HG03342 (cell line): ENCODE data around the gene SEH1L.
"Not testable (repeated sequence)": the region's sequence is repeated elsewhere in the genome, so short reads cannot be mapped to it uniquely, and the experiment has no call there.

Experiments used
- ATAC-seq: cut with Tn5 transposase; IDR thresholded peaks from one replicate; pipeline ENCODE4 v1.9.1; 2021; ENCODE audit warnings: mild to moderate bottlenecking, moderate library complexity; ENCODE audit not compliant: unreplicated experiment

SEH1L gene

GRCh38 chr18:12939162-12939561 is 8.6 kb upstream of the SEH1L start:
- no peak for ATAC-seq

DNA sequence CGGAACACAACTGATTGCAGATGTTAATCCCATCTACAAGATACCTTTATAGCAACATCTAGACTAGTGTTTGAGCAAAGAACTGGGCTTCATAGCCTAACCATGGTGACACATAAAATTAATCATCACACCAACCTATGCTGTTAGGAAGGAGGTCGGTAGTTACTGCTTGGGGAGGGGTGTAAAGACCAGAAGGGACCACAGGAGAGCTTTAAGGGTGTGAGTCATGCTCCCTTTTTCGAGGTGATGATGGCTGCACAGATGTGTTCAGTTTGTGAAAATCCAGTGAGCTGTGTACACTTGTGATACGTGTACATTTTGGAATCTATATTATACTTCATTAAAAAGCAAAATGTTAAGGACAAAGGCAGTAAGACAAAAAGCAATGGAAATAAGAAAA is 4.6 kb upstream of the SEH1L start:
- no peak for ATAC-seq

DNA sequence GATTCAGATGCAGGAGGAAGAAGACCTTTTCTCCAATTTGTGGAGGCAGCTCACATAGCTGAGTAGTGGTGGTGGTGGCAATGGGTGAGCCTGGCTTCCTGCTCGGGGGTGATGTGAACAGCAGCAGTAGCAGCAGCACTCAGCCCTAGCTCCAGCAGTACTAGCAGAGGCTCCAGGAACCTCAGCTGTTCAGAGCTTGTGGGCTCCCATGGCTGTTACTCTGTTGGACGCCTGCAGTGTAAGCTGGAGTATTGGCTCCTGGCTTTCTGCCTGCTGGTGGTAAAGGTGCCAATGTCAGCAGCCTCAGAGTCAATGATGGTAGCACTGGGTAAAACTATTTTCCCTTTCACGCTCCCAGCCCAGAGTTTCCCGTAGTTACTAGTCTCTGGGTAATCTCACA is 3.1 kb upstream of the SEH1L start:
- no peak for ATAC-seq

DNA sequence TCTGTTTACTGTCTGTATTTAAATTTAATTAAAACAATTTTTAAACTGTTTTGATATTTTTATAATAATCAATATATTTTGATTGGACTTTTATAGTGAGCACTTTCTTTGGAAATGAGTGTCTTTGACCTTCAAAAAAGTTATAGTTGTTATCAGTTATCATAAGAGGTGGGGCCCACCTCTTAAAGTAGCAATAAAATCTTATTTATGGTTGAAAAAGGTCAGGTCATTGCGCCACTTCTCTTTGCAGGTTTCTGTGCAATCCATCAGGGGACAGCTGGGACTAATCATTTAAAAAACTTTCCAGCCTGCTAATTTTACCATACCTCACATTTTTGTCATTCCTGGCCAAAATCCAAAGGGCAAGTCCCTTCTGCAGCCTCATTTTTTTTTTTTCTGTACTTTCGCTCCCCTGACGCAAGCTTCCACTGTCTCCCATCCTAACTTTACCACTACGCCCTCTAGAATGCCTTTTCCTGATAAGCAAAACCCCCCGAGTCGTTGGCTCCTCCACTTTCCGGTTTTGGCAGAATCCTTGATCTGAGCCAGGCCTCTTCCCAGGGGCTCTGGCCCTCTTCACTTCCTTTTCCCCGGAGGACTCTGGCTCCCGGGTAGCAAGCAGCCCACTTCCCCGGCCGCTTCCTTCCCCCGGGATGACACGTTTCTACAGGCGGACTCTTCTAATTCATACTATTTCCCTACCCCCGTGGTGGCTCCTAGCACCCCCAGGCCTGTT is 1.1 kb upstream of the SEH1L start:
- ATAC-seq = peak; percentile 1

GRCh38 chr18:12948050-12948804 is 416 bp downstream of the SEH1L start:
- ATAC-seq = peak; percentile 67

GRCh38 chr18:12958478-12958877 is 10.7 kb downstream of the SEH1L start:
- no peak for ATAC-seq

DNA sequence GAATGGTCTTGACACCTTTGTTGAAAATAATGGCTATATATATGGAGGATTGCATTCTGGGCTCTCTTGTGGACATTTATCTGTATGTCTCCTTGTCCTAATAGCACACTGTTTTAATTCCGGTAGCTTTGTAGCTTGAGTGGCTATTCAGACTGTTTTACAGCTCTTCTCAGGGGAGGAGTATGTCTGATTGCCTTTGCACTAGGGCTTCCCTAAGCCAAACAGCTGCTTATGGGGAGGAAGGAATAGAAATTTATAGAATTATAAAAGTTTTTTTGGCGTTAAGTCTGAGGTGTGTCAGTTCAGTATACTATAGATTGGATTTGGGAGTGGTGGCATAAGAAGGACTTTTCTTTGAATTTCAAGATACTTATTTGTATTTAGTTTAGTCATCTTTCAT is 12.6 kb downstream of the SEH1L start:
- no peak for ATAC-seq

GRCh38 chr18:12960853-12961397 is 13.1 kb downstream of the SEH1L start:
- ATAC-seq = no peak

DNA sequence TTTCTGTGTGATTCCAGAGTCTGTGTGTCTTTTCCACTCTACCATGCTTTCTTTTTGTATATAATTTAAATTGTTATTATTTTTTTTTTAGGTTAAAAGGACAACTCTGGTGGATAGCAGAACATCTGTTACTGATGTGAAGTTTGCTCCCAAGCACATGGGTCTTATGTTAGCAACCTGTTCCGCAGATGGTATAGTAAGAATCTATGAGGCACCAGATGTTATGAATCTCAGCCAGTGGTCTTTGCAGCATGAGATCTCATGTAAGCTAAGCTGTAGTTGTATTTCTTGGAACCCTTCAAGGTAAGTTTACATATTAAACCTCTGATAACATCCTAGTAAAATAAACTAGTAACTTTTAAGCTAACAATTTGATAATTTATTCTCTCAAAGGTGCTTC is 15.3 kb downstream of the SEH1L start:
- ATAC-seq = no peak

GRCh38 chr18:12968115-12968514 is 20.3 kb downstream of the SEH1L start:
- no peak for ATAC-seq

DNA sequence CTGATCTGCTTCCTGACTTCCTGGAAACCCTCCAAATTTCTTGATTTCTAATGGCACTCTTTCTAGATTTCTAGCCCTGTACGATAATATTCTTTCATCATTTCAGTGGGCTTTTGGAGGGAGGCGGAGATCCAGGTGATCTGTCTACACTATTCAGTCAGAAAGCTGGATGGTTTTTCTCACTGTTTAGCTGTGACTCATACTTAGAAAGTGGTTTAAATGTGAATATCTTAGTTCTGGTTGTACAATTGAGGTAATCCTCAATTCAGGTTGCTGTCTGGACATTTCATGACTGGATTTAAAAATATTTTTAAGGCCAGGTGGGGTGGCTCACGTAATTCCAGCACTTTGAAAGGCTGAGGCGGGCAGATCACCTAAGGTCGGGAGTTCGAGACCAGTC is 20.8 kb downstream of the SEH1L start:
- ATAC-seq = no peak

GRCh38 chr18:12973562-12974213 is 25.9 kb downstream of the SEH1L start:
- ATAC-seq = no peak

DNA sequence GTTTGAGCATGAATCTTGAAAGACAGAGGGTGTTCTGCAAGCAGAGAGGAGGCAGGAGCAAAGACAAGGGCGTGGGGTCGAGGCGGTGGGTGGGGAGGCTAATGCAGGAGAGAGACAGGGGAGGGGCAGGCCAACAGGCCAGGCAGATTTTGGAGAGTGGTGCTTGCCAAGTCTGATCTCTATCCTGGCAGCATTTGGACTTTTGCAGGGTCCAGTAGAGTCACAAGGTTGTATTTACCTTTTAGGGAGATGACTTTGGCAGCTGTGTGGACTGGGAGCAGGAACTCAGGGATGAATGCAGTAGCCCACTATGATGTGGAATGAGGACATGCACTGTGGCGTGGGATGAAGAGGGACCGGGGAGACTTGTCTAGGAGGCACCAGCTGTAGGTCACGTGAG is 27.7 kb downstream of the SEH1L start:
- ATAC-seq = no peak

DNA sequence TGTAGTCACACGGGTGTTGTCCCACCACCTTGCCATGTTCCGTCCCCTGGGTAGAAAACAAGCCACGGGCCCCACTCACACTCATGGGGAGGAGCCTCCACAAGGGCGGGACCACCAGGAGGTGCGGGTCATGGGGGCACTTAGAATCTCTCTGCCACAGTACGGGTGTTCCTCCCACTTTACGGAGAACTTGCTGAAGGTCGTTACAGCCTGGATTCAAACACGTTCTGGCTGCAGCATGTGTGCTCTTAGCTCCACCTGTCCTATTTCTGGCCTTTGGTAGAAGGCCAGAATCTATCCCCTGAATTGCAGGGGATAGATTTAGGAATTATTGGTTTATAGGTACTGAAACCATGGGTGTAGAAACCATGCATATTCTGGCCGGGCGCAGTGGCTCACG is 28.5 kb downstream of the SEH1L start:
- ATAC-seq = no peak

DNA sequence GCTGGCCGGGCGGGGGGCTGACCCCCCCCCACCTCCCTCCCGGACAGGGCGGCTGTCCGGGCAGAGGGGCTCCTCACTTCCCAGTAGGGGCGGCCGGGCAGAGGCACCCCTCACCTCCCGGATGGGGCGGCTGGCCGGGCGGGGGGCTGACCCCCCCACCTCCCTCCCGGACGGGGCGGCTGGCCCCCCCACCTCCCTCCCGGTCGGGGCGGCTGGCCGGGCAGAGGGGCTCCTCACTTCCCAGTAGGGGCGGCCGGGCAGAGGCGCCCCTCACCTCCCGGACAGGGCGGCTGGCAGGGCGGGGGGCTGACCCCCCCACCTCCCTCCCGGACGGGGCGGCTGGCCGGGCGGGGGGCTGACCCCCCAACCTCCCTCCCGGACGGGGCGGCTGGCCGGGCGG is 32.3 kb downstream of the SEH1L start:
- not testable (repeated sequence) for ATAC-seq

DNA sequence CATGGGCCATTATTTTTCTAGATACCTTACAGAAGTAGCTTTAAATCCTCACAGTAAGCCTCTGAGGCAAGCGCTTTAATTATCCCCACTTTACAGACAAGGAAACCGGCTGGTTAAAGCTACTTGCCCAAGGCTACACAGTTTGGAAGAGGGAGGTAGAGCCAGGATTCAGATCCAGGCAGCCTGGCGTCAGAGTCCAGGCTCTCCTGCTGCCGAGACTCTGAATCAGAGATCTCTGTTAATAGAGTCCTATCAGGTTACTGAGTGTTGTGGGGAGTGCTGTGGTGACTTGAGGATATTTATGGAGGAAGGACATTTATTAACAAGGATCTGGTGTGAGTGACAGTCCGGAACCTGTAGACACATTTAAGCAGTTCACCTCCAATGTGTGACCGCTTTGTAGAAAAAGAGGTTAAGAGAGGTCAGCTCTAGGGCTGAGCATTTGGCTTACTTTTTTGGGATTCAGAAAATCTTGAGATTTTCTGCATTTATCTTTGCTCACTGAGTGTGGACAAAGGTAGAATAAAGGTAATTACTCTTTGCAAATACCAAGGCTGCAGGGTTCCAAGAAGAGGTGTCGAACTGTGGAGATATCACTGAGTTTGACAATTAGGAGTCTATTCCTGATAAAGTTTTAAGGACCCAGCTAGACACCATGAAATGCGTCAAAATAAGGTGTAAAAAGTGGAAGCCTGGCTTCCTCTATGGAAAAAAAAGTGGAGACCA is 41.7 kb downstream of the SEH1L start:
- ATAC-seq = no peak

DNA sequence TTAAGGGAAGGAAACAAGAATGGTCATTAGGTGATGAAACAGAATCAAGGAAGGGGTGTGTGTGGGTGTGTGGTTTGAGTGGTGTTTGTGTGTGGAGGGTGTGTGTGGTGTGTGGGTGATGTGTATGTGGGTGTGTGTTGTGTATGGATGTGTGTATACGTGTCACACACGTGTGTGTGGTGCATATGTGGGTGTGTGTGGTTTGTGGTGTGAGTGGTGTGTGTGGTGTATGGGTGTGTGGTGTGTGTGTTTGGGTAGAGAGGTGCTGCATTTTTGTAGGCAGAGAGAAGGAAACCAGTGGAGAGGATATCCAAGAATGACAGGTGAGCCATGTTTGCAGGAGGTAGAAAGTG is 42.3 kb downstream of the SEH1L start:
- ATAC-seq = no peak

GRCh38 chr18:12990641-12990966 is 42.8 kb downstream of the SEH1L start:
- ATAC-seq = peak; percentile 2

GRCh38 chr18:12990967-12991820 is 43.4 kb downstream of the SEH1L start, which contains the start of gene CEP192:
TSS of gene CEP192 (plus strand) at chr18:12991362. CDS start at chr18:12999425, 8,063 bp downstream.
- ATAC-seq = peak; percentile 87

GRCh38 chr18:12991821-12992179 is 44.0 kb downstream of the SEH1L start:
- ATAC-seq = no peak
